Breast epithelium (tissue), 3 donors: ENCODE data around the gene TTC7B.

Experiments used
- POLR2A ChIP-seq: fragments of 450-650 bp; IDR thresholded peaks from one replicate; pipeline ENCODE4 v1.6.1; 2016; ENCODE audit warnings: antibody characterized with exemption, mild to moderate bottlenecking, moderate library complexity
- POLR2AphosphoS5 ChIP-seq, 3 donors: sonication (generic); formaldehyde crosslinking; IDR thresholded peaks; one replicate each; pipeline ENCODE4 v1.6.1; 2017; ENCODE audit warnings: antibody characterized with exemption in 3 of 3
- TF ChIP-seq, protein P1 (sequence below), 3 donors: fragments of 450-650 bp; IDR thresholded peaks; one replicate each; pipeline ENCODE4 v1.5.1; 2016 to 2017; ENCODE audit warnings: antibody characterized with exemption in 3 of 3, mild to moderate bottlenecking in 3 of 3, moderate library complexity in 3 of 3

DNA sequence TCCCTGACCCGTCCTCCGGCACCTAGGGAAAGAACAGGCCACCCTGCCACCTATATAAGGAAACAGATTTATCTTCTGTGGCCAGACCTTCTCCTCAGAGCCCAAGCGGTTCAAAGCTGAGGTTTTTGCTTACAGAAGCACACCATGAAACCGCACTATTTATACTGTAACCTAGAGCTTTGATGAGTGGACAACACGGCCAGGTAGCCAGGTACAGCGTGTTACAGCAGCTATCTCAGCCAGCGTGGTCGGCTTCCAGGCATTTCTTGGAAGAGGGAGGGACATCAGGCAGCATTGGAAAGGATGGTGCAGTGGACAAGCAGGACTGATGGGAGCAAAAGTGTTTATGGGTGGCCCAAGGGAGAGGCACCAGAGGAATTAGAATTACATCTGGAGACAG, 34.4 kb downstream of the TTC7B start:
- TF ChIP-seq, protein P1, sequence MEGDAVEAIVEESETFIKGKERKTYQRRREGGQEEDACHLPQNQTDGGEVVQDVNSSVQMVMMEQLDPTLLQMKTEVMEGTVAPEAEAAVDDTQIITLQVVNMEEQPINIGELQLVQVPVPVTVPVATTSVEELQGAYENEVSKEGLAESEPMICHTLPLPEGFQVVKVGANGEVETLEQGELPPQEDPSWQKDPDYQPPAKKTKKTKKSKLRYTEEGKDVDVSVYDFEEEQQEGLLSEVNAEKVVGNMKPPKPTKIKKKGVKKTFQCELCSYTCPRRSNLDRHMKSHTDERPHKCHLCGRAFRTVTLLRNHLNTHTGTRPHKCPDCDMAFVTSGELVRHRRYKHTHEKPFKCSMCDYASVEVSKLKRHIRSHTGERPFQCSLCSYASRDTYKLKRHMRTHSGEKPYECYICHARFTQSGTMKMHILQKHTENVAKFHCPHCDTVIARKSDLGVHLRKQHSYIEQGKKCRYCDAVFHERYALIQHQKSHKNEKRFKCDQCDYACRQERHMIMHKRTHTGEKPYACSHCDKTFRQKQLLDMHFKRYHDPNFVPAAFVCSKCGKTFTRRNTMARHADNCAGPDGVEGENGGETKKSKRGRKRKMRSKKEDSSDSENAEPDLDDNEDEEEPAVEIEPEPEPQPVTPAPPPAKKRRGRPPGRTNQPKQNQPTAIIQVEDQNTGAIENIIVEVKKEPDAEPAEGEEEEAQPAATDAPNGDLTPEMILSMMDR (IDR thresholded peaks at IDR 0.05): no peak
- TF ChIP-seq POLR2A (no peak), POLR2AphosphoS5 (IDR thresholded peaks at IDR 0.05) (no peak)
